Stimulated activated CD4-positive, alpha-beta T cell treated with anti-CD3 and anti-CD28 coated beads, Interleukin-15, amount 100 ng/mL, for 1 hour (primary cell): ENCODE measurements around the gene STK11.
"Not testable (repeated sequence)": the region's sequence is repeated elsewhere in the genome, so short reads cannot be mapped to it uniquely, and the experiment has no call there.

ENCODE experiments used
- DNase-seq, 2 donors: peaks; one replicate each; pipeline ENCODE4 v3.0.0-alpha.2; 2020; ENCODE audit warnings: low read depth in 1 of 2, low spot score in 1 of 2

The STK11 gene

DNA sequence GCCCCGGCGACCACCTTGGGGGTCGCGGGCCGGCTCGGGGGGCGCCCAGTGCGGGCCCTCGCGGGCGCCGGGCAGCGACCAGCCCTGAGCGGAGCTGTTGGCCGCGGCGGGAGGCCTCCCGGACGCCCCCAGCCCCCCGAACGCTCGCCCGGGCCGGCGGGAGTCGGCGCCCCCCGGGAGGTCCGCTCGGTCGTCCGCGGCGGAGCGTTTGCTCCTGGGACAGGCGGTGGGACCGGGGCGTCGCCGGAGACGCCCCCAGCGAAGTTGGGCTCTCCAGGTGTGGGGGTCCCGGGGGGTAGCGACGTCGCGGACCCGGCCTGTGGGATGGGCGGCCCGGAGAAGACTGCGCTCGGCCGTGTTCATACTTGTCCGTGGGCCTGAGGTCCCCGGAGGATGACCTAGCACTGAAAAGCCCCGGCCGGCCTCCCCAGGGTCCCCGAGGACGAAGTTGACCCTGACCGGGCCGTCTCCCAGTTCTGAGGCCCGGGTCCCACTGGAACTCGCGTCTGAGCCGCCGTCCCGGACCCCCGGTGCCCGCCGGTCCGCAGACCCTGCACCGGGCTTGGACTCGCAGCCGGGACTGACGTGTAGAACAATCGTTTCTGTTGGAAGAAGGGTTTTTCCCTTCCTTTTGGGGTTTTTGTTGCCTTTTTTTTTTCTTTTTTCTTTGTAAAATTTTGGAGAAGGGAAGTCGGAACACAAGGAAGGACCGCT is 729 bp downstream of the STK11 start:
- DNase-seq = no peak

DNA sequence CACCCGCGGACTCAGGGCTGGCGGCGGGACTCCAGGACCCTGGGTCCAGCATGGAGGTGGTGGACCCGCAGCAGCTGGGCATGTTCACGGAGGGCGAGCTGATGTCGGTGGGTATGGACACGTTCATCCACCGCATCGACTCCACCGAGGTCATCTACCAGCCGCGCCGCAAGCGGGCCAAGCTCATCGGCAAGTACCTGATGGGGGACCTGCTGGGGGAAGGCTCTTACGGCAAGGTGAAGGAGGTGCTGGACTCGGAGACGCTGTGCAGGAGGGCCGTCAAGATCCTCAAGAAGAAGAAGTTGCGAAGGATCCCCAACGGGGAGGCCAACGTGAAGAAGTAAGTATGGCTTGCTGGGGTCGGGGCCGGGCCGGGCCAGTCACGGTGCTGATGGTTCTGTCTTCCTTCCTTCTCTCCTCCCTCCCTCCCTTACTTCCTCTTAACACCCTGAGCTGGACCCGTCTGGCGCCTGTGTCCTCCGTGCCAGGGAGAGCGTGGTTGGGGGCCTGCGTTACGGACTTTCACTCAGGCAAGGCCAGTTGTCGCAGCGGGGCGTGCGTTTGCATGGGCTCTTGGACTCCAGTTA is 1.4 kb downstream of the STK11 start:
- DNase-seq = no peak

DNA sequence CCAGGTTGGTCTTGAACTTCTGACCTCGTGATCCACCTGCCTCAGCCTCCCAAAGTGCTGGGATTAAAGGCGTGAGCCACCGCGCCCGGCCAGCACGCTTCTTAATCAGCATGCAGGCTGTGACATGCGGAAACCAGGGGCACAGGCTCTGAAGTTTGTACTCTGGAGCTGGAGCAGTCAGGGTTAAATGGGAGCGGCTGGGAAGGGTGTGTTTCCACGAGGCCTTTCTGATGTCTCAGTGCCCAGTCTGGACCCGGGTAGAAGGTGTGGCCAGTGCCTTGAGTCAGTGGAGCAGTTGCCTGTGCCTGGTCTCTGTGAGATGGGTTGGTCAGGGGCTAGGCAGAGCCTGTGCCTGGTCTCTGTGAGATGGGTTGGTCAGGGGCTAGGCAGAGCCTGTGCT is 3.3 kb downstream of the STK11 start:
- DNase-seq = not testable (repeated sequence)

DNA sequence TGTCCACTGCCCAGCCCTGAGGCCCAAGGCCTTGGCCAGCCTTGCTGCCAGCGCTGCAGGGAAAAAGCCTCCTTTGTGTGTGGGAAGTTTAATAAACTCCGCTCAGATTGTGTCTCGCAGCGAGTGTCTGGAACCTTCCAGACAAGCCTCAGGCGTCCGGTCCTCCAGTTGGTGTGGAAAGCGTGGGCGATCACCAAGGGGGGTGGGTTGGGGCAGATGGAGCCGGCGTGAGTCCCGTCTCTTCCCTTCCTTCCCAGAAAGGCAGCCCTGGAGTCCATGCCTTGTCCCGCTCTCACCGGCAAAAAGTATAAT is 4.6 kb downstream of the STK11 start:
- DNase-seq = no peak

DNA sequence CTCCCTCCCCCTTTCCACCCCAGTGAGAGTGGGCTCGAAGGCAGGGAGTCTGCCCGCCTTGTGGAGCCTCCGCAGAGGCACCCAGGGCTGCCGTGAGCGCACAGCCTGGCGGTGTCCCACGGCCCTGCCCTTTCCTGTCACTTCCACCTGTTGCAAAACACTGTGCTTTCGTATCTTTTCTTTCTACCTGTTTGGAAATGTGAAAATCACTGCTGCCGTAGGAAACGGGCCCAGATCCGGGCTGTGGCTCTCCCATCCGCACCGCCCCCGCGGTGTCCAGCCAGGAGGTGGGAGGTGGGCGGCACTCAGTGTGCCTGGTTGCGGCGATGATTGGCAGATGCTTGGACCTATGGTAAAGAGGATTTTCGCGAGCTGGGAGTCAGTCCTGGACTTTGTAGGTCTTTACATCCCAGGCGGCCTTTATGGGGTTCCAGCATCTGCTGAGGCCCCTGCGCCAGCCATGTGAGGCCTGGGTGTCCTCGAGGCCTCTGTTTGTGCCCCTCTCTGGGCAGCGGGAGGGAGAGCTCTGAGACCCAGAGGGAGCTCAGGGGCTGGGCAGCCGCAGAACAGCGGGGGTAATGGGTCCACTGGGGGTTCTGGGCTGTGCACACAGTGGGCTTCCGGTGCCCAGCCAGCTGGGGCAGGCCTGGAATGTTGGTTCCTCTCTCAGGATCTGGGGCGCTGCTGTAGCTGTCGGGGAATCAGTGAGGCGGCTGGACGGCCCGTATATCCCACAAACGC is 6.1 kb downstream of the STK11 start:
- no peak for DNase-seq

DNA sequence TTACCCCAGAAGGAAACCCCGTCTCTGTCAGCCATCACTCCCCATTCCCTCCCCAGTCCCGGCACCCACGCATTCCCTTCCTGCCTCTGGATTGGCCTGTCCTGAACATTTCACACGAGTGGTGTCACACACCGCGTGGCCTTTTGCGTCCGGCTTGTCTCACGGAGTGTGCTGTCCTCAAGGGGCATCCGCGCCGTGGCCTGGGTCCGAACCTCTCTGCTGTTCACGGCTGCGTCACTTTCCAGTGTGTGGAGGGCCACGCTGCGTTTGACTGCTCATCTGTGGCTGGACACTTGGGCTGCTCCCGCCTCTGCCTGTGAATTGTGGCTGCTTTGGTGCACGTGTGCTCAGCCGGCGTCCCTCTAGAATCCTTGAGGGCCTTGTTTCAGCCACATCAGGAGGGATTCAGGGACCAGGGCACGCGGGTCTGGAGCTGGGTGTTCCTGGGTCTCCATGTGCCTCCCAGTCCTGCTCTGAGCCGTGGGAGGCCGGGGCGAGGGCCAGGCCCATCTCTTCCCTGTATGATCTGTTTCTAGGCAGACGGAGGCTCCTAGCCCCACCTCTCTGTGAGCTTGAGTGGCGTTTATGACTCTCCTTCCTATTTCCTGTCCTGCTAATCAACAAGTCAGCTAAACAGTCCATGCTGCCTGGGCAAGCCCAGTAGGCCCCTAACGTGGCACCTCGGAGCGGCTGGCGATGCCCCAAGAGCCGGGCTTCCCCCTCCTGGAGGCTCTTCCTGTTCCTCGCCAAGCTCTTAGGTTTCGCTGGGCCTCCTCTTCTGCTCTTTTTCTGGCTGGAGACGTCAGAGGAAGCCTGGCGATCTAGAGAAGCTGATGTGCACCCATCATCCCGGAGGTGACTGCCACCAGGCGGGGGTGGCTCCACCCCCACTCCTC is 8.1 kb downstream of the STK11 start:
- peak in 1 of 2 donors; percentile 12 for DNase-seq

DNA sequence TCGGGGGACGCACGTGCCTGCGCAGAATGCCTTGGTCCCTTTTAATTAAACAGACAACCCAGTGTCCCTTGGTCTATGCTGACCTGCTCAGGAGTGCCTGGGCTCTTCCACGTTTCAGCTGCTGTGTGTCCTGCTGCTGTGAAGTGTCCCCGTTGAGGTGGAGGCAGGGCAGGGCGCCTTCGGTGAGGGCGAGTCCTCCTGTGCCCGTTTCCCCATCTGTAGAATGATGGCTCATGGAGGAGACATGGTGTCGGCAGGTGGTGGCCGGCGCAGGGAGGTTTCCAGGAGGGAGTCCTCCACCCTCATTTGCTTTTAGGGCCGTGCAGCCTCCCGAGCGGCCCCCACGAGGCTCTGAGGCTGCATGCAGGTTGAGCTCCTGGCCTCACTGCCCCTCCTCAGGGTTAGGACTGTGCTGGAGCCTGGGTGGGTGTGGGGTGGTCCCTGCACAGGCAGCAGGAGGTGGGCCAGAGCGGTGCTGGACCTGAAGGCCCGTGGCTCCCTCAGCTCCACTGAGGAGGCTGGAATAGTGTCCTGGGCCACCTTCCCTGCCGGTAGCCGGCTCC is 8.8 kb downstream of the STK11 start:
- no peak for DNase-seq

DNA sequence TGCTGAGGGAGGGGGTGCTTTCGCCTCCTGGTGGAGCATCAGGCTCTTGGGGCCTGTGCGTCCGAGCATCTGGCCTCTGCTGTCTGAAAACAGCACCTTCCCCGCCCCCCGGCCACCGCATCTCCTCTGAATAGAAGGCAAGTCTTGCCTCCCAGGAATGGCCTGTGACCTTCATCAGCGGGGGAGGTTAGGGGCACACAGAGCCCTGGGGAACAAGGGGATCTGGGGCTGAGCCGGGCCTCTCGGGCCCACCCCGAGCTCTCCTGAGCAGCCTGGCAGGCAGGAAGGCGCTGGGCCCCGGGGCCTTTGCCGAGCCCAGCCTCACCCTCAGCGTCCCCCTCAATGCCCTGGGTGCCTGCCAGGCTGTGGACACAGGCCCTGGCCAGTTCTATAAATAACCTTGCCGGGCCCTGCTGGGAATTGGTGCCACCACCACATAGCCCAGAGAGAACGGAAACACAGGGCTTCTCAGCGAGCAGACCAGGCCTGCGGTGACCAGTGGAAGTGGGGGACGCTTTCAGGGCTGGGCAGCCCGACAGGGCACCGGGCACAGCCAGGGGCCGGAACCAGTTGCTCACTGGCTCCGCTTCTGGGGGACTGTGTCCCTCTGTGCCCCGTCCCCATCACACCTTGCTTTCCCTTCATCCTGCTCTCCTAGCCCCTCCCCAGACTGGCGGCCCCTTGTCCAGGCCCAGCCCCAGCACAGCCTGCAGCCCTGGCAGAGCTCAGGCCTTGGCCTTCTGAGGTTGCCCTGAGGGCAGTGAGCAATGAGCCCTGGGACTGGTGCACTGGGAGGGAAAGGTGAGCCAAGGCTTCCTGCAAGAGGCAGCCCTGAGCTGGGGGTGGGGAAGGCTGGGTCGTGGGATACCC is 9.5 kb downstream of the STK11 start:
- DNase-seq = no peak

DNA sequence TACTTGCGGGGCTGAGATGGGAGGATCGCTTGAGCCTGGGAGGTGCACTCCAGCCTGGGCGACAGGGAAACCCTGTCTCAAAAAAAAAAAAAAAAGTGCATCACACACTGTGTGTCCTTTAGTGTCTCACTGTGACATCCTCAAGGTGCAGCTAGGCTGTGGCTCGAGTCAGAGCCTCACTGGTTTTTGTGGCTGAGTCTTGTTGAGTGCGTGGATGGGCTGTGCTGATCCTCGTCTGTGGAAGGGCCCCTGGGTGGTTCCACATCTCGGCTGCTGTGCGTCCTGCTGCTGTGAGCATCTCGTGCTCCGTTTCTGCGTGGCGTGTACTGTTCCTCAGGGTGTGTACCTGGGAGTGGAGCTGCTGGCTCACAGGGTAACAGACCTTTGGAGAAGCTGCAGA is 11.2 kb downstream of the STK11 start:
- DNase-seq = no peak

DNA sequence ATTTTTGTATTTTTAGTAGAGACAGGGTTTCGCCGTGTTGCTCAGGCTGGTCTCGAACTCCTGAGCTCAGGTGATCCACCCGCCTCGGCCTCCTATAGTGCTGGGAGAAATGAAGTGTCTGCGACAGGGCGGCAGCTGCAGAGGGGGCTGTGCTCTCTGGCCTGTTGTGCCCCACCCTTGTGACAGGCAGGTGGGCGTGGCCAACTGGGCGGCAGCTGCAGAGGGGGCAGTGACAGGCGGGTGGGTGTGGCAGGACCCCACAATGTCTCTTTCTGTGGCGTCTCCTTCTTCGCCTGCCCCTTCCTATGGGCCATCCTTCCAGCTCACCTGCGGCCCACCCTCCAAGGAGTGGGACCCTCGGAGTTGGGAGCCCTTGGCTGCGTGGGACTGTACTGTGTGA is 11.8 kb downstream of the STK11 start:
- DNase-seq = no peak

DNA sequence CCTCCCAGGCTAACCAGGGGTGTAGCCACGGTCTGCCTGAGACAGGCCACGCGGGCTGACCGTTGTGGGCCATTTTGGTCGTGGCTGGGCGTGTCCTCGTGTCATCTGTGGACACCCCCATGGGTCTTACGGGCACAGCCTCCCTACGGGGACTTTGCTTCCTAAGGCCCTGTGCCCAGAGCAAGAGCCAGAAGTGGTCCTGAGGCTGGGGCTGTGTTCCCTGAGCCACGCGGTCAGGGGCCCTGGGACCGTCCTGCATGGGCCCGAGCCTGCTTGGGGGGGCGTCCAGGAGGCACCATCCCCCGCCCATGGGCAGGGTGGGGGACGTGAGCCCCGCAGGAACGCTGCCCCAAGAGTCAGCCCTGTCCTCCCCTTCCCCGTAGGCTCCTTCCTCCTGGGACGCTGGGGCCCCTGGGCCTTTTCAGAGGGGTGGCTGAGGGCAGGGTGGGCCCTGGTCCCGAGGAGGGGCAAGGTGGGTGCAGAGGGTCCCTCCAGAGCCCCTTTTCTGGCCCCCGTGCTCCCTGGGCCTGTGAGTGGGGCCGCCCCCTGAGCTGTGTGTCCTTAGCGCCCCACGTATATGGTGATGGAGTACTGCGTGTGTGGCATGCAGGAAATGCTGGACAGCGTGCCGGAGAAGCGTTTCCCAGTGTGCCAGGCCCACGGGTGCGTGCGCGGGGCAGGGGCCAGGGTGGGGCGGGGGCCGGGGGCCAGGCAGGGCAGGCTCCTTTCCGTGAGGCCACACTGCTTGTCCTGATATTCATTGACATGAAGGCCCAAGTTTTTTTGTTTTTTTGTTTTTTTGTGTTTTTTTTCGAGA is 13.4 kb downstream of the STK11 start:
- no peak for DNase-seq

DNA sequence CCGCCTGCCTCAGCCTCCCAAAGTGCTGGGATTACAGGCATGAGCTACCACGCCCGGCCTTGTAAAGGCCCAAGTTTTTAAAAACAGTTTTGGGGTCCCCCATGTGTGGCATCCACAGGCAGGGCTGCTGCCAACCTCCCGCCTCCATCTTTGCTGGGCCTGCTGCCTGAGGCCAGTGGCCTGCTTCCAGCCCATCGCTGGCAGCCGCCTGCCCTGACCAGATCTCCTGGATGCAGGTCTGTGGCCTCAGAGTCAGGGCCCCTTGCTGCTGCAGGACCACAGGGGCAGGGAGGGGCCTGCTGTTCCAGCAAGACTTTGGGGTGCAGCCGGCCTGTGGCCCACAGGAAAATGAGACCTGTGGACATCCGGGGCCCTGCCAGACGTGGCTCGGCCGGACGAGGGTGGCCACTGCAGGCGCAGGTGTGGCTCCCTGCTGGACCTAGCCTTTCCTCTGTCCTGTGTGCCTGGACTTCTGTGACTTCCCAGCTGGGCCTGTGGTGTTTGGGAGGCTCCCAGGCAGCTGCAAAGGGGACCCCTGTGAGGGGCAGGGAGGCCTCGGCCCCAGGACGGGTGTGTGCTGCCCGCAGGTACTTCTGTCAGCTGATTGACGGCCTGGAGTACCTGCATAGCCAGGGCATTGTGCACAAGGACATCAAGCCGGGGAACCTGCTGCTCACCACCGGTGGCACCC is 14.4 kb downstream of the STK11 start:
- DNase-seq = no peak

DNA sequence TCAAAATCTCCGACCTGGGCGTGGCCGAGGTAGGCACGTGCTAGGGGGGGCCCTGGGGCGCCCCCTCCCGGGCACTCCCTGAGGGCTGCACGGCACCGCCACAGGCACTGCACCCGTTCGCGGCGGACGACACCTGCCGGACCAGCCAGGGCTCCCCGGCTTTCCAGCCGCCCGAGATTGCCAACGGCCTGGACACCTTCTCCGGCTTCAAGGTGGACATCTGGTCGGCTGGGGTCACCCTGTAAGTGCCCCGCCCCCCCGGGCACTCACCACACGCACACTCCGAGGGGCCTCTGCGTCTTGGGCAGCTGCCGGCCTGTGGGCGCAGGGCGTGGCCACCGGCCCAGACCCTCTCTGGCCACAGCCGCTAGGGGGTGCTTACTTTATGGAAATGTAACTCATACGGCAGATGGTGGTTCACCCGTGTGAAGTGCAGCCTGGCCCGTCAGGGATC is 14.9 kb downstream of the STK11 start:
- DNase-seq = no peak

DNA sequence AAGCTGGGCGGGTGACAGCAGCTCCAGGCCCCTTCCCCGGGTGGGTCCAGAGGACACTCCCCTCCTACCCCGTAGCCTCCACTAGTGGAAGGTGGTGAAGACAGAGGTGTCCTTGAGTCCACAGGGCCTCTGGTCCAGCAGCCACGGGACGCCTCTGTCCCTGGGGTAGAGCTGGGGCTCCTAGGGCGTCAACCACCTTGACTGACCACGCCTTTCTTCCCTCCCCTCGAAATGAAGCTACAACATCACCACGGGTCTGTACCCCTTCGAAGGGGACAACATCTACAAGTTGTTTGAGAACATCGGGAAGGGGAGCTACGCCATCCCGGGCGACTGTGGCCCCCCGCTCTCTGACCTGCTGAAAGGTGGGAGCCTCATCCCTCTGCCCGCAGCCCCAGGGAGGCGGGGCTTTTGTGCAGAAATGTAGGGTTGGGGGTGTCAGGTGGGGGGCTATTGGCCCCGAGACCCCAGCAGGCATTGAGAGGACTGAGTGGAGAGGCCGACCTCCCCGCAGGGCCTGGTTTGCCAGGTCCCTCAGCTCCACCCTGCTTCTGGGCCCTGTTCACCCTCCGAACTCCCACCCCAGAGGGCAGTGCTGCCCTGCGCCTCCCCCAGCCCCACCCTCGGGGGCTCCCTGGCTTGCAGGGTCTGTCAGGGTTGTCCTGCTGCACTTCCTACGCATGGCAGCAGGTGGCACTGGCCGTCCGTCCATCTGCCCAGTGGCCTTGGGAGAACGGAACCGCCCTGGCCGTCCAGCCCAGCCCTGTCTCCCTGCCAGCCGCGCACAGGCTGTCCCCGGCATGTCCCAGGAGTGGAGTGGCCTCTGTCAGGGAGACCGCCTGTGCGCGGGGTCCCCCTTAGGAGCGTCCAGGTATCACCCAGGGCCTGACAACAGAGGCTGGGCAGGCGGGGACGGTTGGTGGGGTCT is 15.7 kb downstream of the STK11 start:
- no peak for DNase-seq

DNA sequence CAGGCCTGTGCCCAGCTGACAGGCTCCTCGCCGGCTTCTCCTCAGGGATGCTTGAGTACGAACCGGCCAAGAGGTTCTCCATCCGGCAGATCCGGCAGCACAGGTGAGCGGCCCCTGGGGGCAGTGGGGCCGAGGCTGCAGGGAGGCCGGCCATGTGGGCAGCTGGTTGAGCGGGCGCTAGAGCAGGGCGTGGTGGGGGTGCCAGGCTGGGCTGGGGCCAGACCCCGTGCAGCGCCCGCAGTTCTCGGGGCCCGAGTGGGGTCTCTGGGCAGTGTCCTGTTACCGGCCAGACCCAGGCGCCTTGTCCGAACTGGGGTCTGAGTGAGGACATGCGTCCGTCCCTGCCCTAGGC is 16.3 kb downstream of the STK11 start:
- DNase-seq = no peak

DNA sequence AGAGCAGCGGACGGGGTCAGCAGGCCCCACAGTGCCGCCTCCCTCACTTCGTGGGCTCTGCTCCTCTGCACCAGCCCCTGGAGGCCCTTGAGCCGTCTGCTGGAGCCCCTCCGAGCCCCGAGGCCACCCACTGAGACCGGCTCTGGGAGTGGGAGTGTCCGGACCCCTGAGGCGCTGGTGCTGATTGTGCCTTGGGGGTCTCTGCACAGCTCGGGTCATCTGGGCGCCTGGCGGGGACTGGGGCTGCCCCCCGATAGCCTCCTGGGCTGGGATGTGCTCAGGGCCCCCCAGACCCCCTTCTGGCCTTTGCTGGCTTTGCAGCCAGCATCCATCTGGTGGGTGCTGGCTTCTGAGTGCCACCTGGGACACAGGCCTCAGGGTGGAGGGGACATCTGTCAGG is 16.8 kb downstream of the STK11 start:
- no peak for DNase-seq

DNA sequence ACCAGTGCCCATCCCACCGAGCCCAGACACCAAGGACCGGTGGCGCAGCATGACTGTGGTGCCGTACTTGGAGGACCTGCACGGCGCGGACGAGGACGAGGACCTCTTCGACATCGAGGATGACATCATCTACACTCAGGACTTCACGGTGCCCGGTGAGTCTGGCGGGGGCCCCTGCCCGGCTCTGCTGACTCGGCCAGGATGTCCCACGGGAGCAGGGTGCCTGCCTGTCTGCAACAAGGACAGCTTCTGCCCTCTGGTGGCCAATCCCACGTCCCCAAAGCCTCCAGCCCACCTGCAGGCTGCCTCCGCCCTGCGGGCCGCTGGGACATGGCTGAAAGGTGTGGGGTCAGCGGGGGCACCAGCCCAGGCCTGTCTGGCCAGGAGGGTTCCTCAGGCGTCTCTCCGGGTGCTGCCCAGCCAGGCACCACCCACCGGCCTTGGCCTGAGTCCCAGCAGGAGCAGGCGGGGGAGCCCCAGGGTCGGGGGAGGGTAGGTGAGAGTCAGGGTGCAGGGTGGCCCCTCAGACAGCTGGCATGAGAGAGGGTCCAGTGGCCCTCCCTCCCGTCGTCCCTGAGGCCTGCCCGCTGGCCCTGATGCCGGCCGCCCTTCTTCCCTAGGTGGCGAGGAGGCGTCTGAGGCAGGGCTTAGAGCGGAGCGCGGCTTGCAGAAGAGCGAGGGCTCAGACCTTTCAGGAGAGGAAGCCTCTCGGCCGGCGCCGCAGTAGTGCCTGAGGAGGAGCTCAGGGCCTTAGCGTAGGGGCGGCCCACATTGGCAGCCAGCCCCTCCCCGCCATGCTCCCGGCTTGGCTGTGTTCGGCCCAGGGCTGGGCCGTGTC is 17.7 kb downstream of the STK11 start:
- DNase-seq = no peak
